CMK (cell line): Measurements from ENCODE around the gene IL17B.

ENCODE experiments used
- DNase-seq: peaks from one replicate; pipeline ENCODE4 v3.0.0-alpha.2; 2010; ENCODE audit warnings: low read depth

Gene IL17B

DNA sequence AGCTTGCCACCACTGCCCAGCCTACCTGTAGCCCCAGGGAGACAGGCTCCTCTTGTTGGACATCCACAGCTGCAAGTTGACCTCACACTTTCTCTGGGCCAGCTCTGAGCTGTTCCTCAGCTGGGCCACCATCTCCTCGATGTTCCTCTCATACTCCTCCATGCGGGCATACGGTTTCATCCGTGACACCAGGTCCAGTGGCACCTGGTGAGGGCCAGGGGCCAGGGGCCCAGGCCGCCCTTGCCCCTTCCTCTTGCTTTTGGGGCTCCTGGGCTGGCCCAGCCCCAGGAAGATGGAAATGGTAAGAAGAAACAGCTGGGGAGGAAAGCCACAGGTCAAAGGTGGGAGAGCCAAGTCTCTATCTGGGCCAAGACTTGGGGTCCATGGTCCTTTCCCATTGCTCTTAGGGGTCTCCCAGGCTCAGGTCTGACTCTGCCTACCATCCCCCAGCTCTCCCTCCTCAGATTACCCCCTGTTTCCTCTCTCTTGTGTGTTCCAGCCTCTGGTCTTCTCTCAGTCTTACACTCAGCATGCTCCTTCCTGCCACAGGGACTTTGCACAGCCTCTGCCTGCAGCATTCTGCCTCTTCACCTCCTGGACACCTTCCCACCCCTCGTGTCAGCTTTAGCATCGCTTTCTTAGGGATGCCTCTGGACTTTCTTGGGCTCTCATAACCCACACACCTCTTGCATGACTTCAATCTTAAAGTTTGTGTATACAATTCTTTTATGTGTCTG lies 2.2 kb downstream of the IL17B start:
- DNase-seq: no peak

GRCh38 chr5:149376104-149376503 lies 3.0 kb downstream of the IL17B start:
- DNase-seq: no peak

- no peak for DNase-seq
Measured at GRCh38 chr5:149375434-149375833, 3.7 kb downstream of the IL17B start.

DNA sequence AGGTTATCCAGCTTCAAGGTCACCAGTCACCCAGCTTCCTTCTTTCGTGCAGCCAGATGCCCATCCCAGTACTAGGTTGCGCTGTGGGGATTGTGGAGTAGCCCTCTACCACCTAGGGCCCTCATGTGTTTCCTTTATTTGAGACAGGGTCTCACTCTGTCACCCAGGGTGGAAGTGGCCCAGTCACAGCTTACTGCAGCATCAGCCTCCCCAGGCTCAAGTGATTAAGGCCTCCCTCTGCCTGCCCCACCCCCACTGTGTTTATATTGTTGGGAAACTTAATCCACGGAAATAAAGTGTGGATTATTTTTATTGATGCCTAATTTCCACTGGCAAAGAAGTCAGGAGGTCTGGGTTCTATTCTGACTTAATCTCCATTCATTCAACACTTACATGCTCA lies 4.3 kb downstream of the IL17B start:
- no peak for DNase-seq

DNA sequence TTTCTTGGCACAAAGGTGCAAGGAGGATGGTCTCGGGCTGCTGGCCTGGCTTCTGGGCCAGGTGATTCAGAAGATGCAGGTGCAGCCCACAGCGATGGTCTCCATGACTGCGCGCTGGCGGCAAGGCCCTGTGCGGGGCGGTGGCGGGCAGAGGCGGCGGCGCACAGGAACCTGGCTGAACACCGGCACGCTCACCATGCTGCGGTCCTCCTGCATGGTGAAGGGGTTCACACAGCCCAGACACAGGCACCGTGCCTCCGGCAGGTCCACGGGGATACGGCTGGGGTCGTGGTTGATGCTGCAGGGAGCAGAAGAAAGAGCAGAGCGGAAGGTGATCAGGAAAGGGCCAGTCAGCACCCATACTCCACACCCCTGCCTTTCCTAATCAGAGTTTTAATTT lies 4.8 kb downstream of the IL17B start:
- no peak for DNase-seq

- DNase-seq: no peak
Measured at GRCh38 chr5:149372932-149373331, 6.2 kb downstream of the IL17B start.

- DNase-seq: no peak
Measured at GRCh38 chr5:149372076-149372795, 6.9 kb downstream of the IL17B start.

DNA sequence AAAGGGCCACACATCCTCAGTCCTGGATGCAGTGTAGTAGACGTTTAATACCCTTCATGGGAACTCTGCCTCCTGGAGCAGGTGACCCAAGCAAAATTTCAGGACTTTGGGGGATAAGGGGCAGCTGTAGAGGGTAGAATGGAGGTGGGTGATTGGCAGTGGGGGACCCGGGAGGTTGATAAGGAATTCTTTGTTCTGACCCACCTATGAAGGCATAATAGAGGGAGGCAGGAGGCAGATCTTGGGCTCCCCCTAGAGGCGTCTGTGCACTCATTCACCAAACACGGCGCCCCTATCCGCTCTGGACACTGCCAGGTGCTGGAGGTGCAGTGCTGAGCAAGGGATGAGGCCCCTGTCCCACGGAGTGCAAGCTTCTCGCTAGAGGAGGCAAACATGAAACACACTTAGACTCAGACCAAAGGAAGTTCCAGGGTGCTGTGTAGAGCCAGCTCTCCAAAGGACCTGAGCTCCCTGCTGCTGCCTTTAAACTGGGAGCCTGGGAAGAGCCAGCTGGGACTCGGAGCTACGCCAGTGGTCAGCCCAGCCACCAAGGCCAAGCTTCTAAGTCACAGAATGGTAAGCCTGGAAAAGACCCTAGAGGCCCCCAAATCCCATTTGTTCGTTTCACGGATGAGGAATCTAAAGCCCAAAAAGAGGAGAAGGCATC lies 7.7 kb downstream of the IL17B start:
- no peak for DNase-seq

GRCh38 chr5:149370878-149371277 lies 8.2 kb downstream of the IL17B start:
- DNase-seq: no peak

DNA sequence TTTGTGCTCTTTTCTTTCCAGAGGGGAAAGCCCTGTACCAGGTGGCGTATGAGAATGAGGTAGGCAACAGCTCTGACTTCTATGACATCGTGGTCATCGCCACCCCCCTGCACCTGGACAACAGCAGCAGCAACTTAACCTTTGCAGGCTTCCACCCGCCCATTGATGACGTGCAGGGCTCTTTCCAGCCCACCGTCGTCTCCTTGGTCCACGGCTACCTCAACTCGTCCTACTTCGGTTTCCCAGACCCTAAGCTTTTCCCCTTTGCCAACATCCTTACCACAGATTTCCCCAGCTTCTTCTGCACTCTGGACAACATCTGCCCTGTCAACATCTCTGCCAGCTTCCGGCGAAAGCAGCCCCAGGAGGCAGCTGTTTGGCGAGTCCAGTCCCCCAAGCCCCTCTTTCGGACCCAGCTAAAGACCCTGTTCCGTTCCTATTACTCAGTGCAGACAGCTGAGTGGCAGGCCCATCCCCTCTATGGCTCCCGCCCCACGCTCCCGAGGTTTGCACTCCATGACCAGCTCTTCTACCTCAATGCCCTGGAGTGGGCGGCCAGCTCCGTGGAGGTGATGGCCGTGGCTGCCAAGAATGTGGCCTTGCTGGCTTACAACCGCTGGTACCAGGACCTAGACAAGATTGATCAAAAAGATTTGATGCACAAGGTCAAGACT lies 11.0 kb downstream of the IL17B start:
- DNase-seq: no peak

GRCh38 chr5:149367249-149367971 lies 11.7 kb downstream of the IL17B start:
- no peak for DNase-seq

GRCh38 chr5:149366169-149366729 lies 12.8 kb downstream of the IL17B start:
- DNase-seq: no peak

DNA sequence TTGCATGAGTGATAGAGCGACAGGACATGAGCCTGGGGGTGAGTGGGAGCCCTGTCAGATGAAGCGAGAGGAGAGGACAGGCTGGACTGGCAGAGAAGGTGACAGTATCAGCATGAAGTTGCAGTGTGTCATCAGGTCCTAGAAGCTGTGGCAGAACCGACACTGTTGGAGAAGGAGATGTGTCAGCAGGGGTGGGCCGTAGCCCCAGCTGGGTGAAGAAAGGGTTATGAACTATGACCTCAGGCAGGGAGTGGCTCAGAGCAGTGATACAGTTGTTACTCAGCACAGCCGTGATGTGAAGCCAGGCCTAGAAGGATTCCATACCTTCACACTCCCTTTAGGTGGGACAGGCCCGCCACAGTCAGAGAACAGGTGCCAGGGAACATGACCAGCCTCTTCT lies 13.7 kb downstream of the IL17B start:
- DNase-seq: no peak

DNA sequence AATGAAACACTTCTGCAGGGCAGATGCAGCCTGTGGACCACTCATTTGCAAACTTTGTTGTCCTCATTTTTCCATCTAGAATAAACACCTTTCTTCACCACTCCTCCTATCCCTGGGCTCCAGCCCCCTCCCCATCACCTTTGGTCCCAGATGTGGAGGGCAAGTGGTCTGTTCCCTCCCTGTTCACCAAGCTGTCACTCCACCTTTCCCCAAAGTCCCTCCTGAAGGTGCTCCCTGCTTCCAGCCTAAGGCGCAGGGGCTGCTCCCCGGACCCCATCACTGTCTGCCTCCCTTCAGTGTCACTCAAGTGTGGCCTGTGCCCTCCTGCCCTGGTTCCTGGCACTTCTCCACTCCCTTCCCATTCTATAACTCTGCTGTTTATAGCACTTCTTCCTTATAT lies 14.4 kb downstream of the IL17B start:
- DNase-seq: no peak

GRCh38 chr5:149363936-149364335 lies 15.2 kb downstream of the IL17B start:
- no peak for DNase-seq

DNA sequence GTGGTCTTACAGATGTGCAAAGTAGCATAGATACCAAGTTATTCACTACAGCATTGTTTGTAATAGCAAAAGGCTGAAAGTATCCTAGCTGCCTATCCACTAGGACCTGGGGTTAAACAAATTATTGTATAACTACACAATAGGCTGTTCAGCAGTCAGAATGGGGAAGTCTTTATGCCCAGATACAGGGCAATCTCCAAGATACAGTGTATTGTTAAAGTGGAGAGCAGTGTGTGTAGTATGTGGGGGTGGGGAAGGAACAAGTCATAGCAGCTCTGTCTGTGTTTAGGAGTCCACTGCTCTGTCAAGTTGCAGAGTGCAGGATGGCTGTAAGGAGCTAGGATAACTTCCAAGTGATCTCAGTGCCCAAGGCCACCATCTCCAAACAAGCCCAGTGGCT lies 15.7 kb downstream of the IL17B start:
- no peak for DNase-seq

DNA sequence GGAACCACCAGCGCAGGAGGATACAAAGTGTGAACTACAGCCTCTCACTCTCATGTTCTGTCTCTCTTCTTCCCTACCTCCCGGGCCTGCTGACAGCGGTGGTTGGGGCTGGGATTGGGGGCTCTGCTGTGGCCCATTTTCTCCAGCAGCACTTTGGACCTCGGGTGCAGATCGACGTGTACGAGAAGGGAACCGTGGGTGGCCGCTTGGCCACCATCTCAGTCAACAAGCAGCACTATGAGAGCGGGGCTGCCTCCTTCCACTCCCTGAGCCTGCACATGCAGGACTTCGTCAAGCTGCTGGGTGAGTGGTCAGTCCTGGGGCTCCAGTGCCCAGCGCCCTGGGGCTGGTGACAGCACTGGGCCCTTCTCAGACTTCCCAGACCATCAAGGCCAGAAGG lies 16.6 kb downstream of the IL17B start:
- DNase-seq: no peak

DNA sequence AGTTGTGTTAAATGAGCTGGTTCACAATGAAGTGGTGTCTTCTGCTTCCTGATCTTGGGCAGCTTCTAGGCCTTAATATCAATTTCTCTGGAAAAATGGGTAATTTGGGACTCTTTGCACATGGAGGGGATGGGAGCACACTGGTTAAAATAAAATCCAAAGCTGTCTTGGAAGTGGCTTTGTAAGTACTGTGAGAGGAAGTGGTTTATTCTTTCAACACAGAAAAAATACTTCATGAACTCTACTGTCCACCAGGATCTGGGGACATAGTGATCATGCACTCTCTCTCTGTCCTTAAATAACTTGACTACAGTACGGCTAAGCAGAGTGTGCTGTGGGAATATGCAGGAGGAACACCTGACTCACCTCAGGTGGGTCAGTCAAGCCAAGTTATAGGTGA lies 18.8 kb downstream of the IL17B start:
- DNase-seq: no peak

GRCh38 chr5:149358868-149359495 lies 20.1 kb downstream of the IL17B start:
- no peak for DNase-seq

DNA sequence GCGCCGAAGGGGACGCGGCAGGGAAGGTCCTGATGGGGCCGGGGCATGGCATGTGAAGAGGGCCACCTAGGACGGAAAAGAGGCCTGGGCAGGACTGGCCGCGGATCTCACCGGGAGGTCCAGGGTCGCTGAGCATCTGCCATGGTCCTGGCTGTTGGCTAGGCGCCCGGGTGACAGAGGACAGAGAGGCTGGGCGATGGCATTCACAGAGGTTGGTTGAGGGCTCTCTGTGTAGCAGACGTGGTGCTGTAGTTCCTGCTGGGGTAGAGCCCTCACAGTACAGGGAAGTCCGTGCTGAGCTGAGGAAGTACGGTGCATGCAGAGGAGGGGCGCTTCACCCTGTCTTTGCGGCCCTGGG lies 20.8 kb downstream of the IL17B start:
- no peak for DNase-seq
